Neural cell (in vitro differentiated cells): ENCODE data around the gene BMERB1.
"Not testable (repeated sequence)": the region's sequence is repeated elsewhere in the genome, so short reads cannot be mapped to it uniquely, and the experiment has no call there.

ENCODE experiments used
- CTCF ChIP-seq: fragments of 450-650 bp; IDR thresholded peaks from 2 replicates; pipeline ENCODE4 v1.5.1; 2014; ENCODE audit warnings: antibody characterized with exemption, mild to moderate bottlenecking, moderate library complexity; ENCODE audit not compliant: poor library complexity, severe bottlenecking
- EP300 ChIP-seq: fragments of 450-650 bp; conservative IDR thresholded peaks from 2 replicates; pipeline ENCODE4 v1.6.1; 2014; ENCODE audit warnings: antibody characterized with exemption, mild to moderate bottlenecking, moderate library complexity; ENCODE audit not compliant: poor library complexity, severe bottlenecking
- POLR2AphosphoS5 ChIP-seq: IDR thresholded peaks from 2 replicates; pipeline ENCODE4 v1.6.1; 2012
- REST ChIP-seq: IDR thresholded peaks from 2 replicates; pipeline ENCODE4 v1.6.1; 2012; ENCODE audit warnings: borderline replicate concordance

- TF ChIP-seq CTCF, POLR2AphosphoS5, REST, EP300: not testable (repeated sequence)
Observed at GRCh38 chr16:15389916-15390315, 44.5 kb upstream of the BMERB1 start.
